Calu3 (cell line): ENCODE results near the gene PPFIBP1. TPM values are rescaled to one million over a fixed set of nuclear protein-coding genes. Genes with fewer than 3 reads are reported as not detected.

Source experiments
- BruUV-seq: library from RNA; stranded (reverse); fragments of 400-500 nt; replicated peaks from 2 replicates; lab custom pipeline; 2021; lab: Mats Ljungman, UMichigan
- CTCF ChIA-PET: fragments of 300-600 bp; sonication (Branson Sonifier 250); formaldehyde crosslinking; loops from one replicate; lab custom pipeline; 2022; ENCODE audit warnings: antibody characterized with exemption; lab: Charles Lee
- DNase-seq: peaks from one replicate; pipeline ENCODE4 v3.0.0; 2022
- H3K27ac Mint-ChIP-seq: one replicate; pipeline ENCODE4 v1.8.0; 2022; ENCODE audit warnings: mixed read lengths; ENCODE audit not compliant: unreplicated experiment
- H3K27me3 Mint-ChIP-seq: one replicate; pipeline ENCODE4 v1.8.0; 2022; ENCODE audit warnings: mixed read lengths; ENCODE audit not compliant: unreplicated experiment
- H3K36me3 Mint-ChIP-seq: one replicate; pipeline ENCODE4 v1.8.0; 2022; ENCODE audit warnings: mild to moderate bottlenecking, moderate library complexity, mixed read lengths; ENCODE audit not compliant: insufficient read depth, unreplicated experiment
- H3K4me1 Mint-ChIP-seq: one replicate; pipeline ENCODE4 v1.8.0; 2022; ENCODE audit warnings: mild to moderate bottlenecking, low read depth, mixed read lengths; ENCODE audit not compliant: unreplicated experiment
- H3K4me3 Mint-ChIP-seq: one replicate; pipeline ENCODE4 v1.8.0; 2022; ENCODE audit warnings: mild to moderate bottlenecking, low read depth, moderate library complexity, mixed read lengths; ENCODE audit not compliant: unreplicated experiment
- H3K9me3 Mint-ChIP-seq: one replicate; pipeline ENCODE4 v1.8.0; 2022; ENCODE audit warnings: low read depth, mixed read lengths; ENCODE audit not compliant: unreplicated experiment
- intact Hi-C: fragments of 100-400 bp; cut with micrococcal nuclease; formaldehyde crosslinking; loops from one replicate; pipeline ENCODE4 v1.10.0; 2022; ENCODE audit not compliant: unreplicated experiment
- total RNA-seq: library from RNA; stranded (reverse); gene quantifications from 2 replicates; pipeline ENCODE4 v1.2.3, GENCODE V29; 2022
- TF ChIP-seq, protein P1 (sequence below): fragments of 200-600 bp; IDR thresholded peaks from one replicate; pipeline ENCODE4 v1.8.0; 2022; ENCODE audit warnings: antibody characterized with exemption; ENCODE audit not compliant: unreplicated experiment

The PPFIBP1 gene
- total RNA-seq, 1 experiment from 2014 or later, result 58.7 TPM

DNA sequence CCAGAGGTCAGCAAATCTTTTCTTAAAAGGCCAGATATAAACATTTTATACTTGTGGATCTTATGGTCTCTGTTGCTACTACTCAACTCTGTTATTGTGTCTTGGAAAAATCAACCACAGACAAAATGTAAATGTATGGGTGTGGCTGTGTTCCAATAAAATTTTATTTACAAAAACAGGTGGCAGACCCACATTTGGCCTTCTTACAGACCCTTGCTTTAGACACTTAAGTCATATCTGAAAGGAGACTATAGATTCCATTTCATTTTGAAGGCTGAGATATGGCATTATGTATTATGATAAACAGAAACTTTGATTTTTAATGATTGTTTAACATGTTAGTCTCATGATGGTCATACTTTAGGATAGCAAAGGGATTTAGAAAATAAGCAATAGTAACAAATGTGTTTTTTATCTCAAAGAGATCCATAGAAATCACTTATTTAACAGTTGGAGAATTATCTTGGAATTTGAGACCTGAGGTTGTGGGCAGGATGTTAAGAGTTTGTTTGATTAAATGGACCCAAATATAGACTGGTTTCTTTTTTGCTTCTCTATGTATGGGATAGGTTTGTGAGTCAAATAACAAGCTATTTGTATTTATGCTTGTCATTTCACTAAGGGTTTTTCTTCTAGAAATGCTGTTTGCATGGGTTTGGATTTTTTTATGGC lies 51.2 kb downstream of the PPFIBP1 start:
- Mint-ChIP-seq H3K4me1 (peaks cover 11% of the 10 kb centered on the region), H3K4me3 (no peak overlapping the region), H3K9me3 (no peaks in the 10 kb centered on the region), H3K36me3 (no peaks in the 10 kb centered on the region), H3K27me3 (no peaks in the 10 kb centered on the region), H3K27ac (no peak overlapping the region)
- intact Hi-C loops, result no loop called here
- DNase-seq, result no peak
- TF ChIP-seq, protein P1, sequence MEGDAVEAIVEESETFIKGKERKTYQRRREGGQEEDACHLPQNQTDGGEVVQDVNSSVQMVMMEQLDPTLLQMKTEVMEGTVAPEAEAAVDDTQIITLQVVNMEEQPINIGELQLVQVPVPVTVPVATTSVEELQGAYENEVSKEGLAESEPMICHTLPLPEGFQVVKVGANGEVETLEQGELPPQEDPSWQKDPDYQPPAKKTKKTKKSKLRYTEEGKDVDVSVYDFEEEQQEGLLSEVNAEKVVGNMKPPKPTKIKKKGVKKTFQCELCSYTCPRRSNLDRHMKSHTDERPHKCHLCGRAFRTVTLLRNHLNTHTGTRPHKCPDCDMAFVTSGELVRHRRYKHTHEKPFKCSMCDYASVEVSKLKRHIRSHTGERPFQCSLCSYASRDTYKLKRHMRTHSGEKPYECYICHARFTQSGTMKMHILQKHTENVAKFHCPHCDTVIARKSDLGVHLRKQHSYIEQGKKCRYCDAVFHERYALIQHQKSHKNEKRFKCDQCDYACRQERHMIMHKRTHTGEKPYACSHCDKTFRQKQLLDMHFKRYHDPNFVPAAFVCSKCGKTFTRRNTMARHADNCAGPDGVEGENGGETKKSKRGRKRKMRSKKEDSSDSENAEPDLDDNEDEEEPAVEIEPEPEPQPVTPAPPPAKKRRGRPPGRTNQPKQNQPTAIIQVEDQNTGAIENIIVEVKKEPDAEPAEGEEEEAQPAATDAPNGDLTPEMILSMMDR, result no peak
- no TSS peak for BruUV-seq
- CTCF ChIA-PET, result no interaction called here

DNA sequence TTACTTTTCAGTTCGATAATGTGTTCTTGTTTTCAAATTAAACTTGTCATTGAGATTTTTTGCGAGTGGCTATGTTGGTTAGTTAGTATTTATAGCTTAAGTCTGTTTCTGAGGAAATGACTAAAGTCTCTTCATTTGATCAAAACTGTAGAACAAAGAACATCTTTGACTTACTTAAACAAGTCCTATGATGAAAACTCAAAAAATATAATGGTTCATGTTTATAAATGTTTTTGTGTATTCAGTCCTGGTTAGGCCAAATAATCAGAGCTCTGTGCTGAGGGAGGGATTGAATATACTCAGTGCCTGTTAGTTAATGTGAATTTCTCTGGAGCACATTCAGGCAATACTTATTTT lies 51.7 kb downstream of the PPFIBP1 start:
- Mint-ChIP-seq H3K36me3 (no peaks in the 10 kb centered on the region), H3K4me1 (peaks cover 11% of the 10 kb centered on the region), H3K27me3 (no peaks in the 10 kb centered on the region), H3K27ac (no peak overlapping the region), H3K9me3 (no peaks in the 10 kb centered on the region), H3K4me3 (no peak overlapping the region)
- CTCF ChIA-PET, result no interaction called here
- TF ChIP-seq, protein P1, result no peak
- DNase-seq, result no peak
- no TSS peak for BruUV-seq
- intact Hi-C loops, result no loop called here

DNA sequence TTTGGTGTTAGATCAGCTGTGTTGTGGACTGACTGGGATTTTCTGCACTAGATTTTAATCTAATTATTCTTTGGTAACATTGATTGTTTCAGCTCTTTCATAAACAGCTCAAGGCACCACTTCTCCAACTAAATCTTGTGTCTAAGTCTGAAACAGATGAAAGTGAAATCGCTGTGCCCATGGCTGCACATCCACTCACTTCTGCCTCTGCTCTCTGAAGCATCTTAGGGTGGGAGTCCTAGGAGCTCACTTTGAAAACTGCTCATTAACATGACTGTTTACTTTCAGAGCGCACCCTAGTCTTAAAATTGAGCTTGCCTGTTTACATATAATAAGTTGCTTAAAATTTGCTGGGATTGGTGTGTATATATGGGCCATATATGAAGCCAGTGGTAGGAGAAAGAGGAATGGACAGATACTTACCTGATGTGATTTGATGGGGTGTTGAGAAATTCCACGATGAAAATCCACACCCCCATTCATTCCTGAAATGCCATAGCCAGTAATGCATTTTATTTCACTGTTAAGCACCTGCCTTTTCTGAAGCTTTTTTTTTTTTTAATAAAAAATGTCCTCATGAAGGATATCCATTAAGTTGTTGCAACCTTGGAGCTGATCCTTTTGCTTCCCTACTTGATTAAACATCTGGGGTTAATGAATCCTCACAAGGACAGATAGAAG lies 52.8 kb downstream of the PPFIBP1 start:
- DNase-seq, result no peak
- BruUV-seq, result no TSS peak
- no peaks in the 10 kb centered on the region for H3K36me3 Mint-ChIP-seq
- intact Hi-C loops, result no loop called here
- H3K27me3 Mint-ChIP-seq, result no peaks in the 10 kb centered on the region
- TF ChIP-seq, protein P1, result no peak
- CTCF ChIA-PET, result no interaction called here
- H3K27ac Mint-ChIP-seq, result no peak overlapping the region
- peaks cover 16% of the 10 kb centered on the region for H3K4me1 Mint-ChIP-seq
- H3K9me3 Mint-ChIP-seq, result no peaks in the 10 kb centered on the region
- H3K4me3 Mint-ChIP-seq, result no peak overlapping the region

DNA sequence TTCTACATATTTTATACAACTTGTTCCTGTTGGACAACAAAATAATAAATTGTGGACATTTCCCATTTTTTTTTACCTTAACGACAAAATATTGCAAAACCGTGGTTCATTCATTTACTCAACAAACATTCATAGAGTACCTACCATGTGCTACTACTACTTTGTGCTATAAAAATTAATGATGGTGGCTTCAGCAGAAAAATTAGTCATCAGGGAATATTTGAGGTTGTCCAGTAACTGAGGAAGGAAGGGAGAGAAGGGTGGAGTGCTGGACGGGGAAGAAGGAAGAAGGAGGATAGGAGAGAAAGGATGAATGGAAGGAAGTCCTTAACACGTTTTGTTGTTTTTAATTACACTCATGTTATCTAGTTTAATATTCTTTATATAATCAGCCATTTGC lies 53.7 kb downstream of the PPFIBP1 start:
- Mint-ChIP-seq H3K4me1 (peaks cover 22% of the 10 kb centered on the region), H3K27me3 (no peaks in the 10 kb centered on the region), H3K36me3 (no peaks in the 10 kb centered on the region), H3K27ac (no peak overlapping the region), H3K9me3 (no peaks in the 10 kb centered on the region), H3K4me3 (no peak overlapping the region)
- DNase-seq, result no peak
- no TSS peak for BruUV-seq
- TF ChIP-seq, protein P1, result no peak
- intact Hi-C loops, result no loop called here
- CTCF ChIA-PET, result no interaction called here
